ENCODE data around the gene SGCA.

The SGCA gene

GRCh38 chr17:50167371-50167770, 1.6 kb downstream of the SGCA start:
- no peak for DNase-seq

- no peak for DNase-seq
These were observed 2.5 kb downstream of the SGCA start for GRCh38 chr17:50168319-50168718.

- peak; percentile 92 for DNase-seq
These were observed 3.4 kb downstream of the SGCA start for GRCh38 chr17:50169121-50169764.

- no peak for DNase-seq
These were observed 4.2 kb downstream of the SGCA start for GRCh38 chr17:50169881-50170459.

- DNase-seq, result no peak
These were observed 5.0 kb downstream of the SGCA start for GRCh38 chr17:50170662-50171370.

GRCh38 chr17:50171371-50172071, 5.7 kb downstream of the SGCA start:
- no peak for DNase-seq

GRCh38 chr17:50172130-50172529, 6.3 kb downstream of the SGCA start:
- no peak for DNase-seq

- no peak for DNase-seq
These were observed 7.1 kb downstream of the SGCA start for GRCh38 chr17:50172936-50173334.

- DNase-seq, result peak; percentile 92
These were observed 7.6 kb downstream of the SGCA start for GRCh38 chr17:50173335-50173941.

GRCh38 chr17:50174444-50174843, 8.6 kb downstream of the SGCA start:
- no peak for DNase-seq

GRCh38 chr17:50175035-50175807, 9.4 kb downstream of the SGCA start:
- DNase-seq, result no peak

GRCh38 chr17:50176559-50177357, 11.0 kb downstream of the SGCA start:
- DNase-seq, result no peak

GRCh38 chr17:50177476-50177875, 11.7 kb downstream of the SGCA start:
- no peak for DNase-seq

- peak; percentile 98 for DNase-seq
These were observed 12.4 kb downstream of the SGCA start for GRCh38 chr17:50177983-50178834.

- DNase-seq, result no peak
These were observed 14.3 kb downstream of the SGCA start for GRCh38 chr17:50180111-50180510.

- no peak for DNase-seq
These were observed 14.8 kb downstream of the SGCA start for GRCh38 chr17:50180620-50181019.

- no peak for DNase-seq
These were observed 15.3 kb downstream of the SGCA start for GRCh38 chr17:50181144-50181543.

- no peak for DNase-seq
These were observed 16.1 kb downstream of the SGCA start for GRCh38 chr17:50181591-50182560.

GRCh38 chr17:50182783-50183420, 17.1 kb downstream of the SGCA start:
- no peak for DNase-seq
